ENCODE measurements around the gene TAF4B.

GRCh38 chr18:26309281-26309680, 83.0 kb downstream of the TAF4B start:
- TF ChIP-seq, protein P1, sequence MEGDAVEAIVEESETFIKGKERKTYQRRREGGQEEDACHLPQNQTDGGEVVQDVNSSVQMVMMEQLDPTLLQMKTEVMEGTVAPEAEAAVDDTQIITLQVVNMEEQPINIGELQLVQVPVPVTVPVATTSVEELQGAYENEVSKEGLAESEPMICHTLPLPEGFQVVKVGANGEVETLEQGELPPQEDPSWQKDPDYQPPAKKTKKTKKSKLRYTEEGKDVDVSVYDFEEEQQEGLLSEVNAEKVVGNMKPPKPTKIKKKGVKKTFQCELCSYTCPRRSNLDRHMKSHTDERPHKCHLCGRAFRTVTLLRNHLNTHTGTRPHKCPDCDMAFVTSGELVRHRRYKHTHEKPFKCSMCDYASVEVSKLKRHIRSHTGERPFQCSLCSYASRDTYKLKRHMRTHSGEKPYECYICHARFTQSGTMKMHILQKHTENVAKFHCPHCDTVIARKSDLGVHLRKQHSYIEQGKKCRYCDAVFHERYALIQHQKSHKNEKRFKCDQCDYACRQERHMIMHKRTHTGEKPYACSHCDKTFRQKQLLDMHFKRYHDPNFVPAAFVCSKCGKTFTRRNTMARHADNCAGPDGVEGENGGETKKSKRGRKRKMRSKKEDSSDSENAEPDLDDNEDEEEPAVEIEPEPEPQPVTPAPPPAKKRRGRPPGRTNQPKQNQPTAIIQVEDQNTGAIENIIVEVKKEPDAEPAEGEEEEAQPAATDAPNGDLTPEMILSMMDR (conservative IDR thresholded peaks at IDR 0.05 in 1 of 2, IDR thresholded peaks at IDR 0.05 in 1 of 2; ENCODE audit: extremely low read depth in 1 of 2, insufficient read depth in 1 of 2, low read depth in 1 of 2, low read length in 2 of 2) = no peak
- TF ChIP-seq EZH2 (IDR thresholded peaks at IDR 0.05; ENCODE audit: borderline replicate concordance, low read length) = no peak

Measured in mammary epithelial cell (primary cell).